GM18858 (cell line): ENCODE measurements around the gene OR51A7.
"Not testable (repeated sequence)": the region's sequence is repeated elsewhere in the genome, so short reads cannot be mapped to it uniquely, and the experiment has no call there.

ENCODE experiments used
- ATAC-seq: cut with Tn5 transposase; IDR thresholded peaks from one replicate; pipeline ENCODE4 v1.9.1; 2021; ENCODE audit not compliant: unreplicated experiment

Gene OR51A7, protein sequence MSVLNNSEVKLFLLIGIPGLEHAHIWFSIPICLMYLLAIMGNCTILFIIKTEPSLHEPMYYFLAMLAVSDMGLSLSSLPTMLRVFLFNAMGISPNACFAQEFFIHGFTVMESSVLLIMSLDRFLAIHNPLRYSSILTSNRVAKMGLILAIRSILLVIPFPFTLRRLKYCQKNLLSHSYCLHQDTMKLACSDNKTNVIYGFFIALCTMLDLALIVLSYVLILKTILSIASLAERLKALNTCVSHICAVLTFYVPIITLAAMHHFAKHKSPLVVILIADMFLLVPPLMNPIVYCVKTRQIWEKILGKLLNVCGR

DNA sequence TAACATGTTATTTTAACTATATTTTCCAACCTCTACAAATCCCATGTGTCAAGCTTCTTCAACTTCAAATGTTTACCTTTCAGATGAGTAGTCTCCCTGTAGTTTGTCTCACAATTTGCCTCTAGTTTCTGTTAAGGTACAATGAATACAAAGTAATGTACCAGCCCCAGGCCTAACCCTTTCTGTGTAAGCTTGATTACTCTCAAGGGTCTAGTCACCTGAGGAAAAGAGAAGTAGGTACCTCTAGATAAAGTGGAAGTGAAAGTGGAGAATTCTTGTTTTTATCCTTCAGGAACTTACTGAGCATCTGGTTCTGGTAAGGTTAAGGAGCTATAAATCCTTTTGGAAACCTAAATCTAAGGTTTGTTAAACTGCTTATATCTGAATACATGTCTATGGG, at the start of gene OR51A7:
TSS of gene OR51A7 (plus strand) at position 300 of the 400 bp plus-strand sequence. CDS start 3,587 bp downstream, outside the sequence.
- no peak for ATAC-seq

DNA sequence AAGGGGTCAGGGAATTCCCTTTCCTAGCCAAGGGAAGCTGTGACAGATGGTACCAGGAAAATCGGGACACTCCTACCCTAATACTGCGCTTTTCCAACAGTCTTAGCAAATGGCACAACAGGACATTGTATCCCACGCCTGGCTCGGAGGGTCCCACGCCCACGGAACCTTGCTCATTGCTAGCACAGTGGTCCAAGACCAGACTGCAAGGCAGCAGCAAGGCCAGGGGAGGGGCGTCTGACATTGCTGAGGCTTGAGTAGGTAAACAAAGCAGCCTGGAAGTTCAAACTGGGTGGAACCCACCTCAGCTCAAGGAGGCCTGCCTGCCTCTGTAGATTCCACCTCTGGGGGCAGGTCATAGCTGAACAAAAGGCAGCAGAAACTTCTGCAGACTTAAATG, 49.3 kb upstream of the OR51A7 start:
- not testable (repeated sequence) for ATAC-seq

DNA sequence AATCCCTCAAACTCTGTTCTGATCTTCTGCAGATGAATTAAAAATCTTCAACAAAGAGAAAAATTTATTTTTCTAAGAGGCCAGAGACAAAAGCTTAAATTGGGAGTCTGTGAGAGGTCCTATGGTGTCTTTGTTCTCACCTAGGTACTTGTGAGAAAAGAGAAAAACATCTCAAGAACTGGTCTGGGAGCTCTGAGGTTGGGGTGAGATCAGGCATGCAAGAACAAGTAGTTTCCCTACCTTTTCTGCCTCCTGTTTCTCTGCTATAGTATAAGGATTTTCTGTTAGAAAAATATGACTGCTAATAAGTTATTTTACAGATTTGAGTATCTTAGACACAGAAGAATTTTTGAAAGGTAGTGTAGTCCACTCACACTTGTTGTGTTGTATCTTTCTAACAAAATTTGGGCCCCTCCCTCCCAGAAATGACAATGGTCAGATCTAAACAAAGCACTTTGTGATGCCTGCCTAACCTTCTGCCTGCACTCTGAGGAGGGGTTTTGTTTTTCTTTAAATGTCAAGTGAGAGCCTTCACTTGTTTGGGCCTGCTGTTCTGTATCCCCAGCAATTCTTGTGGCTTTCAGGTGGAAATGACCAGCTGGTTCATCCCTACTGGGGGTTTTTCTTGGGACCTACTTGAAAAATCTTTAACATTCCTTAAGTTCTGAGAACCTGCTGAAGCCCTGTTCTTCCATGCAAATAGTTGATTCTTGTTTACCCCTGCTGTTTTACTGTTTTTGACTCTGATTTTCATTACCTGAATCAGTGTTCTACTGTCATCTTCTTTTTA, 40.9 kb upstream of the OR51A7 start:
- ATAC-seq, result no peak

DNA sequence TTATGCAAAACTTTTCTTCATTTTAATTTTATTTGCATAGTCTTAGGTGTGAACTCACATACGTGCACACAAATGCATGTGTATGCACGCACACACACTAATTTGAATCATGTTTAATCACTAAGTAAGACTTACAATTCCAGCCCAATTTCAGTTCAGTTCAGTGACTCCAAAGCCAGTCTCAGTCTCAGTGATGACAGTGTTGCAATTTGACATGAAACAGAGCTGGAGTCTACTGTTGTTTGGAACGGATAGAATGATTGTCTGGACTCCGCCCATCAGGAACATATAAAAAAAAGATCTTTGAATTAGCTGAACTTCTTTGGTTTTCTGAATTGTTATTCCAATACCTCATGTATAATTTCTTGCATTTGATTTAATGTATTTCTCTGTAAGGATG, 39.7 kb upstream of the OR51A7 start:
- ATAC-seq, result no peak

DNA sequence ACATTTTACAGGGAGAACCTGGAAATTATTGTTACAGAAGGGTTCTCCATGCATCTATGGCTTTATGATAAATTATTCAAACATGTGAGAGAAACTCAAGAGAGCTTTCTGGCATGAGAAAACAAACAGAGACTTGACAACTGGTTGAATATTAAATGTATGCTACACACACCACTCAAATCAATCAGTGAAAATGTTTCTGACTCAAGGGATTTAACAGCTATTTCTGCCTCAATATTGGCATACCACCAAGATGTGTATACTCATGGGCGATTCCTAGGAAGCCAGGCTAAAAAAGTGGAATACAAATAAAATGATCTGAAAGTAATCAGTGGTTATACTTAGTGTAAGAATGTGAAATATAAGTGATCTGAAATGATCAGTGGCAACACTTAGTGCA, 37.7 kb upstream of the OR51A7 start:
- no peak for ATAC-seq

DNA sequence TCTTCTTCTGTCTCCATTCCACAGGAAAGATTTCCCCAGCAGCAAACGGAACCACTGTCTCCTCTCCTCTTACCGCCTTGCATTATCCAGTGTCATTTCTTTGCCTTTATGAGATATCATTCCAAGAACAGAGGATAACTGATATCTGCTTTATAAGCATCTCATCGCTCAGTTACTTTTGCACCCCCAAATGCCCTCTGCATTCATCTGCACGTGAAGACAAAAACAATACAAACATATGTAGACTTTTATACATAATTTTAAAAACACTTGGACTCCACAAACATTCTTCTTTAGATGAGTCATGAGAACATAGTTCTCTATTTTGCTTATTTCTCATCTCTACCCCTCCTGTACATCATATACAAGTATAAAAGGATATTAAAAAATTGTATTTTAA, 22.4 kb upstream of the OR51A7 start:
- no peak for ATAC-seq

DNA sequence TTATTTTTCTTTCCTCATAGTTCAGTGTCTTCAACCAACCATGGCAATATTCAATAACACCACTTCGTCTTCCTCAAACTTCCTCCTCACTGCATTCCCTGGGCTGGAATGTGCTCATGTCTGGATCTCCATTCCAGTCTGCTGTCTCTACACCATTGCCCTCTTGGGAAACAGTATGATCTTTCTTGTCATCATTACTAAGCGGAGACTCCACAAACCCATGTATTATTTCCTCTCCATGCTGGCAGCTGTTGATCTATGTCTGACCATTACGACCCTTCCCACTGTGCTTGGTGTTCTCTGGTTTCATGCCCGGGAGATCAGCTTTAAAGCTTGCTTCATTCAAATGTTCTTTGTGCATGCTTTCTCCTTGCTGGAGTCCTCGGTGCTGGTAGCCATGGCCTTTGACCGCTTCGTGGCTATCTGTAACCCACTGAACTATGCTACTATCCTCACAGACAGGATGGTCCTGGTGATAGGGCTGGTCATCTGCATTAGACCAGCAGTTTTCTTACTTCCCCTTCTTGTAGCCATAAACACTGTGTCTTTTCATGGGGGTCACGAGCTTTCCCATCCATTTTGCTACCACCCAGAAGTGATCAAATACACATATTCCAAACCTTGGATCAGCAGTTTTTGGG, 21.6 kb upstream of the OR51A7 start, which contains the start of gene OR51T1:
TSS of gene OR51T1 (plus strand) at position 41 of the 641 bp plus-strand sequence. CDS start at position 41, 0 bp downstream.
- no peak for ATAC-seq

DNA sequence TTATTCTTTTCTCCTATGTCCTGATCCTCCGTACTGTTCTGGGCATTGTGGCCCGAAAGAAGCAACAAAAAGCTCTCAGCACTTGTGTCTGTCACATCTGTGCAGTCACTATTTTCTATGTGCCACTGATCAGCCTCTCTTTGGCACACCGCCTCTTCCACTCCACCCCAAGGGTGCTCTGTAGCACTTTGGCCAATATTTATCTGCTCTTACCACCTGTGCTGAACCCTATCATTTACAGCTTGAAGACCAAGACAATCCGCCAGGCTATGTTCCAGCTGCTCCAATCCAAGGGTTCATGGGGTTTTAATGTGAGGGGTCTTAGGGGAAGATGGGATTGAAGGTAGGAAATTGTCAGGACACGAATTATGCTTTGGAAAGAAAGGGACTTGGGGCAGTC, 21.0 kb upstream of the OR51A7 start:
- no peak for ATAC-seq

DNA sequence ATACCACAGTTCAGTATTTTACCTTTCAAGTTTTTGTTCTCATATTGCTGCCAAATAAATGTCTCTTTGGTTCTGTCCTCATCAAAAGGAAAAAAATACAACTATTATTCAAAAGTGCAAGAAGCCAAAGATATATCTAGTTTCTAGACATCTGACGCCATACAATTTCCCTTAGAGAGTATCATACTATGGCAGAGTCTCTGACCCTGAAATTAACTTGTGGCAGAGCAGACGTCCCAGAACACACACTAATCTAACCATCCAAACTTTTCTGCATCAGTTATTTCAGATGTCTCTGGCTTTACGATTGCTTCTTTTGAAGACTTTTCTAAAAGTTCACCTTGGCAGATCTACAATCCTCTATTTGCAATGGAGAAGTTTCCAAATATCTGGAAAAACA, 19.2 kb upstream of the OR51A7 start:
- ATAC-seq, result no peak

DNA sequence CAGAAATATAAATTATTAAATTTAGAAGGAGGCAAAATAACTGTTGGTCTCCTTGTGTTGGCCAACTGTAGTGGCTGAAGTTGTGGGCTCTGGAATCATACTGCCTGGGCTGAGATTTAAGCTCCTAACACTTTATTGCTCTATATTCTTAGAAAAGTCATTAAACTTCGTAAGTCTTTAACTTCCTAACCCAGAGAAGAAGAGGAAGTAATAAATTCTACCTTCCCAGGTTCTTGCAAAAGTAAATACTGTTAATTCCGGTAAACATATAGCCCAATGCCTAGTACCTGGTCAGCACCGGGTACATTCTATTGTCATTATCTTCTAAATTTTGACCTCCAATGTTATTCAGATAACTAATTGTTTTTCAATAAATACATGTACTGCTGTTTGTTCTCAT, 17.4 kb upstream of the OR51A7 start:
- no peak for ATAC-seq

DNA sequence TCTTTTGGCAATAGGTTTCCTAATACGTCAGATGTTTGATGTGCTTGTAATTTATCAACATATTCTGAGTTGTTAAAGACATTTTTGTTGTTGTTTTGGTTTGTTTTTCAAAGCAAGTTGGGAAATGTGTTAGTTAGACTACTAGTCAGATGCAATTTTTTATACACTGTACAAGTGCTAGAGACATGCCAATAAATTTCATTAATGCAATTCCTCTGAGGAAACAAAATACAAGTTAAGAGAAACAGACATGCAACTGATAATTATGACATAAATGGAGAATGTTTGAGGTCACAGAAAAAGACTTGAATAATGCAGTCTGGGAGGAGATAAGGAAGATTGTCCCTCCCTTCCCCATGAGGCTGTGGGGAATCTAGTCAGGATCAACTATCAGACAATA, 16.0 kb upstream of the OR51A7 start:
- no peak for ATAC-seq

DNA sequence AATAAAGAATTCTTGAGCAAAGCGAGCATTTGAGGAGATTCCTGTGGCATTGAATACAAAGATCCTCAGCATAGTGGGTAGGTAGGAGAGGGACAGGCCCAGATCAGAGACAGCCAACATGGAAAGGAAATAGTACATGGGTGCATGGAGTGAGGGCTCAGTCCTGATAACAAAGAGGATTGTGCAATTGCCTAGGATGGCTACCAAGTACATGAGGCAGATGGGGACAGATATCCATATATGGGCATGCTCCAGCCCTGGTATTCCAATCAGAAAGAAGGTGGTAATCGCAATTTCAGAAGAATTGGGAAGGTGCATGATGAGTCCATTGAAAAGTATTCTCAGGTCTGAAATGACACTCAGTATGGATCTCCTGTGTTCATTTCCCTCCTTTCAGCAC, 13.3 kb upstream of the OR51A7 start:
- no peak for ATAC-seq

DNA sequence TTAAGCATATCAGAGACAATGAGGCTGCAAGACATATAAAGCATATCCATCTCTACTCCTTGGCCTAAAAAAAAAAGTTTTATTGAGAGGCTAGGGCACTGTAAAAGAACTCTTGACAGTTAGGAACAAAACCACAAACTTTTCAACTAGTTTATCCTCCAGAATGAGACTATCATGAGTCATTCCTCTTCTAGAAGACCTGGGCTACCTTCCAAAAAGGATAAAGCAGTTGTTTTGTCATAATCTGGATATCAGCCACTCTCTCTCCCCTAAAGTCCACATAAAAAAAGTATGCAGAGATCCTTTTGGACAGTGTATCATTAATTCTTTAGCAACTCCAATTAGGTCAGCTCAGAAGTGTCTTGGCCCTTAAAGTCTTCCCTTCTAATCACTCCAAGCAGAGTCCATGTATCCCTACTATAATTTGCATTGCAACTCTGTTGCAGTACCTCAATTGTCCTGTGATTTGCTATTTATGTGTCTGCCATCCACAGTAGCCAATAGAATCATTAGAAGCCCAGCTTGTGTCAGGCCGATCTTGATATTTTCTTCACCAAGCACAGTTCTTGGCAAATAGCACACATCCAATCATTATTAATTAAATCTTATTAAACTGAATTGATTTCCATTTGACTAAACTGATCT, 11.5 kb upstream of the OR51A7 start:
- ATAC-seq, result no peak

DNA sequence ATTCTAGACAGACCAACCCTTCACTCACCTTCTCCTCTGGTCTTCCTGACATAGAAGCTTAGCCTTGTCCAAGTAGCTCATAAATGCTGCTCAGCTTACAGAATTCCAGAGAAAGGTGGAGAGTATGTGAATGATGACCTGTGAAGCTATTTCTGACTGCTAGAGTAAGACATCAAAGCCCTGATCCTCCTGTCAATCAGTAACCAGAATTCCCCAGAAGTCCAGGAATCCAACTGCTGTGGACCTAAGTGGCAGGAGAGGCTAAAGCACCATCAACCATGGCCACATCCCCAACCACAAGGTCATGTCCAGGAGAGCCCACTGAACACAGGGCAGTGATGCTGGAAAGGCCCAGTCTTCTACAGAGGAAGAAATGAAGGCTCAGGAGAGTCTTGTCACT, 13.0 kb downstream of the OR51A7 start:
- no peak for ATAC-seq

DNA sequence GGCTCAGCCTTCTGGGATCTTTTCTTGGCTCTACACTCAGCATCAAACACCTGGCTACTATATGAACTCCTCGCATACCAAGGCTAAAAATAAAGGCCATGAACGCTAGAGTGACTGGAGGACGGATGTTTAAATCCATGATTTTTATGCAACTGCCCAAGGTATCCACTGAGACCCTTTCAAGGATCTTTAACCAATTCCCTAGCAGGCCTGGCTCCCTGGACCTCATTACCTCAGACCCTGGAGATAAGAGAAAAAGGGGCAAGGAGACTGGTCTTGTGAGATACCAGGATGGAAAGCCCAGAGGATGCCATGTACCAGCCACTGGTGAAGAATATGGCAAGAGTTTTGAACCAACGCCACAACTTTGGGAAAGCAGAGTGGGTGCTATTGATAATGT, 15.7 kb downstream of the OR51A7 start, which contains the start of gene OR51G2:
TSS of gene OR51G2 (minus strand) at position 101 of the 400 bp plus-strand sequence. CDS start 3,687 bp downstream, outside the sequence.
- ATAC-seq, result no peak

DNA sequence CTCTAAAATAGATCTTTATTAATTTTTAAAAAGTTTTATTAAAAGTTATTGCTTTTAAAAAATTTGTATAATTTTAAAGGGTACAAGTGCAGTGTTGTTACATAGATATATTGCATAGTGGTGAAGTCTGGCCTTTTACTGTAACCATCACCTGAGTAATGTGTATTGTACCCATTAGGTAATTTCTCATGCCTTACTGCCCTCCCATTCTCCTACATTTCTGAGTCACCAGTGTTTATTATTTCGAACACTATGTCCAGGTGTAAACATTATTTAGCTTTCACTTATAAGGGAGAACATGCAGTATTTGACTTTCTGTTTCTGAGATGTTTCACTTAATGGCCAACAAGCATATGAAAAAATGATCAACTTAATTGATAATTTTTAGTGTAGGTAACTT, 18.2 kb downstream of the OR51A7 start:
- ATAC-seq, result no peak

DNA sequence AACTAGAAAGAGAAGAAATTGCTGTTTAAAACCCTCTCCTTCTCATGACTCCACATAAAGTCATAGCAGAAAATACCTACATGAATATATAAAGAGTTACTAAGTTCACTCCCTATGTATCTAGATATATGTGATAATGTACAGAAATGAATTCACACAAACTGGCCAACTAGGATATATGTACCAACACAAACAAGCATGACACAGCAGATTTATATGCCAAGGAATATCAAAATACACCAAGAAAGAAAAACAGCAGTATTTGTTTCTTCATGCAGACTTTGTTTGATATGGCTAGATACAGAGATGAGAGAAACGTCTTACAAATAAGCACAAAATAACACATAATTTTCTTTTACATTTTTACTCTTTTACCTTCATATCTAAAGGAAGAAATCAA, 18.7 kb downstream of the OR51A7 start:
- ATAC-seq, result no peak

DNA sequence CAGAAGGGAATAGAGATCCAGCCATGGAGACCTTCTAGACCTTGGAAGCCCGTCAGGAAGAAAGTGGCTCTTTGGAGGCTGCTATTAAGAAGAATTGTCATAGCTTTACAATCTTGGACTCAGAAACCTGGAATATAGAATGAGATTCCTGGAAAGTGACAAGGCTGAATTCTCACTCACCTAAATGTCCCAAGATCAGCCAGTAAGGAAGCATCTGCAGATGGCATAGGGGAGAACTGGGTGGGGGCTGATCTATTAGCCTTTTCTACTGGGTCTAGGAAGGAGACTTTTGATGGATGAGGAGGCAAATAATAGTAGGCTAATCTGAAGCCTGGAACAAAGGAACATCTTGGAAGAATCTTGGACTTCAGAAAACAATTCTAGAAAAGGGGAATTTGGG, 20.7 kb downstream of the OR51A7 start, which contains the start of gene OR51G1:
TSS of gene OR51G1 (minus strand) at position 101 of the 400 bp plus-strand sequence. CDS start at position 101, 0 bp downstream.
- no peak for ATAC-seq

DNA sequence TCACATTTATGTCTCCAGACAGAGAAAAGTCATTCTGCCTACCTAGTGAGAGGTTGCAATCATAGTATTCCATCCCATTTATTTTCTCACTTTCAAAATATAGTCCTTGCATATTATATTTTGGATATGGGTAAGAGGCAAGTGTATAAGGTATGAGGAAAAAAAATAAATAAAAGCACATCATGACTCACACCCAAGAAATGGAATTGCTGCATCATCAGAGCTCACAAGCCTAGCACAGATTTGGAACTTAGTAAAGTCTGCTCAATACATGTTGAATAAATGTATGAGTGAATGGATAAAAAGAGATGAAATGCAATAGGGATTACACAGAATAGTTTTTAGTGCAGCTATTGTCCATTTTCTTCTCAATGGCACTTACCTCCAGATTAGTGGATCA, 23.0 kb downstream of the OR51A7 start:
- no peak for ATAC-seq

DNA sequence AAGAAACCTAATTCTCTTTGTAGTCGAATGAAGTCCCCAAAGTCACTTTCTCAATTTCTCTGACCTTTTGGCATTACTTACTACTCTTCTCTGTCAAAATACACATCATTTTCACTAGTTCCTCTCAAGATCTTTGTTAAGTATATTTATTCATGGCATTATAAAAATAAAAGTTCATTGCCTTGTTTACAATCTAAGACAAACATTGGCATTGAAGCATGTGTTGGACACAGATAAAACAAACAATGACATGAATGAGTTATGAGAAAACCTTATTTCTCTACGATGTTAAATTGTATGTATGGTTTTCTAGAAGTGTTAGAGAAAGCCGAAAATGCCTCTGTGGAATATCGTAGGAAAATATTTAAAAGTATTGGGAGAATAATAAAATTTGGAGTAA, 29.2 kb downstream of the OR51A7 start:
- ATAC-seq, result no peak

DNA sequence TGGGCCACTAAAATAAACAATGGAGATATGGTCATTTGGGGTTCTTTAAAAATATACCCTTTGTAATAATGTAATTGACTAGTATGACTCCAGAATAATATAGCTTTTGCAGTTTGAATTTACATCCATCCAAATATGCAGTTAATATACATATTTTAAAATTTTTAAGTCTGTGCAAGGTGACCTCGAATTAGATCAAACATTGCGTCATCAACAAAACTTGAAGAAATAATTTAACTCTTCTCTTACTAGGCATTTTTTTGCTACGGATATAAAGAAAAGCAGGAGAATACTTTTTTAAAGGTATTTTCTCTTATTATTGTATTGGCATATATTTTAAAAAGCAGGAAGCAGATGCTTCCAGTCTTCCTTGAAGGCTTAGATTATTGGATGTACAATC, 33.2 kb downstream of the OR51A7 start:
- ATAC-seq, result no peak
